PC-3 (cell line): ENCODE measurements around the gene BPIFB1.

Experiments
- EZH2 ChIP-seq: fragments of 300-600 bp; sonication (generic); IDR thresholded peaks from one replicate; pipeline ENCODE4 v1.6.1; 2017; ENCODE audit warnings: antibody characterized with exemption, mild to moderate bottlenecking, low read length; ENCODE audit not compliant: unreplicated experiment
- EZH2phosphoT487 ChIP-seq: fragments of 300-600 bp; sonication (generic); IDR thresholded peaks from 2 replicates; pipeline ENCODE4 v1.6.1; 2018; ENCODE audit warnings: mild to moderate bottlenecking, antibody characterized with exemption, low read length, borderline replicate concordance
- TF ChIP-seq, protein P1 (sequence below): fragments of 300-600 bp; sonication (generic); conservative IDR thresholded peaks from 2 replicates; pipeline ENCODE4 v1.5.1; 2017; ENCODE audit warnings: antibody characterized with exemption, low read depth, mild to moderate bottlenecking, low read length

GRCh38 chr20:33280000-33280680 is 2.9 kb upstream of the BPIFB1 start:
- TF ChIP-seq, protein P1, sequence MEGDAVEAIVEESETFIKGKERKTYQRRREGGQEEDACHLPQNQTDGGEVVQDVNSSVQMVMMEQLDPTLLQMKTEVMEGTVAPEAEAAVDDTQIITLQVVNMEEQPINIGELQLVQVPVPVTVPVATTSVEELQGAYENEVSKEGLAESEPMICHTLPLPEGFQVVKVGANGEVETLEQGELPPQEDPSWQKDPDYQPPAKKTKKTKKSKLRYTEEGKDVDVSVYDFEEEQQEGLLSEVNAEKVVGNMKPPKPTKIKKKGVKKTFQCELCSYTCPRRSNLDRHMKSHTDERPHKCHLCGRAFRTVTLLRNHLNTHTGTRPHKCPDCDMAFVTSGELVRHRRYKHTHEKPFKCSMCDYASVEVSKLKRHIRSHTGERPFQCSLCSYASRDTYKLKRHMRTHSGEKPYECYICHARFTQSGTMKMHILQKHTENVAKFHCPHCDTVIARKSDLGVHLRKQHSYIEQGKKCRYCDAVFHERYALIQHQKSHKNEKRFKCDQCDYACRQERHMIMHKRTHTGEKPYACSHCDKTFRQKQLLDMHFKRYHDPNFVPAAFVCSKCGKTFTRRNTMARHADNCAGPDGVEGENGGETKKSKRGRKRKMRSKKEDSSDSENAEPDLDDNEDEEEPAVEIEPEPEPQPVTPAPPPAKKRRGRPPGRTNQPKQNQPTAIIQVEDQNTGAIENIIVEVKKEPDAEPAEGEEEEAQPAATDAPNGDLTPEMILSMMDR = no peak
- TF ChIP-seq EZH2phosphoT487 = no peak
- TF ChIP-seq EZH2 = no peak
